Measurements from ENCODE around the gene MMD.

MMD gene

GRCh38 chr17:55420067-55420775 is 1.4 kb downstream of the MMD start:
- peak; percentile 59 to 77 (median 68) for DNase-seq

DNA sequence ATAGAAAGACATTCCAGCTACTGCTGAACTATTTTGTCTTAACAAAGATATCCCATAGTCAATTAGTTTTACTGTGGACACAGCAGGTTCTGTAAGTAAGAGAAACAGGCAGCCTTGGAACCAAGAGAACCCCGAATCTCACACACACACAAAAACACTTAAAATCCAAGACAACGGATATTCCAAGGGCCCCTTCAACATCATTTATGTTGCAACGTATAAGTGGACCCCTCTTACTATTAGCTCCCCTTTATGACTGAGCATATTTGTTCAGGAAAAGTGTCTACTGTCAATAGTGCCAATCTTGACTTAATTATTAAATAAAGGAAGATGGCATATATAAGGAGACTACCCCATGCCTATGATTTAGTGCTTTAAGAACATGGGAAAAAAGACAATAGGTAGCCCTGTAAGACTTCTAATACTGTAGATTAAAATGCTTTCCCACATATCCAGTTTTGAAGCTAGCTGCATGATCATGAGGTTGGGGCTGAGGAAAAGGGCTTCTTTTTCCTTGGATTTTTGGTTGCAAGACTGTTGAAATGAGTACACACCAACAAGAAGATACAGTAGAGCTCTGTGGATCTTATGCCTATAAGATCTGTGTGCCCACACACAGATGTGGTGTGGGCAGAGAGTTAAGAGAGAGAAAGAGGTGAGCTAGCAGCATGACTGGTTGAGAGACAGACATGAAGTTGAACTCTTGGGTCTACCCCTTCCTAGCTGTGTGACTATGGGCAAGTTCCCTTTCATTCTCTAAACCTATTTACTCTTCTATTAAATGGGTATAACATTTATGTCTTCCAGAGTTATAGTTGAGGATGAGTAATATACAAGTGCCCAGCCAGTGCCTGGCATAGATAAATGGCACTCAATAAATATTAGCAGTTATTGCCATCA is 3.0 kb downstream of the MMD start:
- peak in 1 of 4 experiments; percentile 16 for DNase-seq

GRCh38 chr17:55417411-55418268 is 4.0 kb downstream of the MMD start:
- no peak for DNase-seq

DNA sequence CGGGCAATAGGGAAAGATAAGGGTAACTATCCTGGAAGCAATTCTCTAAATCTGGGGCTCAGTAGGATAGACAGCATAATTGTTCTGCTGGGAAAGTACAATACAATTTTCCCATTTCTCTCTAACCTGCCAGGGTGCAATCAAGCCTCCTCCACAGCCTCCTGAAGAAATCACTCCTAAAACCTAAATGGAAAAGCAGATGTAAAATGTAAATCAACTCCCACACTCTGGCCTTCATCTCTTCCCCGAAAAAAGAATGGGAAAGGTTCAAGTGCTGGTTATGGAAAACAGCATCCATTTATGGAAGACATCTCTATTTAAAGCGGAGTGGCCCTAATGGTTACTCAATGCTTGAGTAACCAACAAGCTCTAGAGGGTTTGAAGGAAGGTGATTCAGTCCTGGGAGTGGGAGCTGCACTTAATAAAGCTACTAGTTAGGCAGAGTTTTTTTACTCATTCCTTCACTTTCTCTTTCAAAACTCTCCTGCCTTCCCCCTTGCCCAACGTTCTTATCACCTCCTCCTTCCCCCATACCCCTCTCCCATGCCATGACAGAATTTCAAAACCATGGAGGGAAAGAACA is 5.1 kb downstream of the MMD start:
- peak in 2 of 4 experiments; percentile 31 to 45 for DNase-seq

DNA sequence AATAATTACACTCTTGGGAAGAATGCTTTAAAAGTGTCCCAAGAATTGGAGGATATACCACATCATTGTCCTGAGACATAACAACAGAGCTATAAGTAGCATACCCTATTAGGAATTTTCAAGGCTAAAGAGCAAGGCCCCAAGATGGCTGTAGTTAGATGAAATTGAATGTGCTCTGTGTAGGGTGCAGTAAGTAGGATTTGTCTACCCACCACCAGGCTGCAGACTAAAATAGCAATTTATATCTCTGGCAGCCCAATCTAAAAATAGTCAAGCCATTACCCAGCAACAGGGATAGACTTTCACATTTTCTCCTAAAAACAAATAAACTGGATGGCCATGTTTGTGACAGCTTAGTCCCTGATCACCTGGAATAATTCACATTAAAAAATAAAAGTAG is 5.6 kb downstream of the MMD start:
- no peak for DNase-seq

GRCh38 chr17:55414983-55415382 is 6.7 kb downstream of the MMD start:
- DNase-seq, result no peak

DNA sequence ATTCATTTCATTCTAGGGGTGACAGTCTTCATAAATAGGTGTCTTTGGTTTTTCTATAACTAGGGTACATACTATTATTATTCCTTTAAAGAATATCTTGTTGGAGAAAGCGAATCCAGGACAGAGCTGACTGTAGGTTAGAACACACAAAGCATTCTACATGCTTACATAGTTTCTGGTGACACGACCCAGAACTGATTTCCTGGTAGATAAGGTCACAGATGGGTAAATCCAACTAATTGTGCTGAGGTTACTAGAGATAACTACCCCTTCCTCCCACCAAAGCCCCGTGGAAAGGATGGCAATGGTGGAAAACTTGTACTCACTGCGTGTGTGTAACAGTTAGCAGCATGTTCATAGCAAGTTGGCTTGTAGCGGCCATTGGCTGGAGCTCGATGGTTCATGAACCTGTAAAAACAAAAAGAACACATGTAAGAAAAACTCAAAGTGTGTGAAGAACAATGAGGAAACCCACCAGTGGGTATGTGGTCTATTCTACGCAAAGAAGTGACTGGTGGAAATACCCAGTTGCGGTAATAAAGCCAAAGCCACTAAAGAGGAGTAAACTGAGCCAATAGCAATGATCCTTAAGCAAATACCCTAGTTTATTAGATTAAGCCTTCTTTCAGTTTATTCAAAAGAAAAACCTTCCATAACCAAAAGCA is 7.7 kb downstream of the MMD start:
- no peak for DNase-seq

DNA sequence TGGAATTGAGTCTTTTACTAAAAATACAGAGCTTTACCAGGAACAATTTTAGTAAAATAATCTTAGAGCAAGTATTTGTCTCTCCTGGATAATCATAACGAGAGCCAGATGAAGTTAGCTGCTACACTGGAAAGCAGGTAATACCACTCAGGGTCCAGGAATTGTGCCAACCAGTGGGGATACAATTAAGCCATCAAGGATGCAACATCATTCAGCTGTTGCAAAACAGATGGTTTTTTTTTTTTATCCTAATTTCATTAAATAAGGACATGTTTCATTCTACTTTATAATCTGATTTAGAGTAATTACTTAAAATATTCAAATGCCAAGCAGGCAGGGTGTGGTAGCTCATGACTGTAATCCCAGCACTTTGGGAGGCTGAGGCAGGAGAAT is 10.2 kb downstream of the MMD start:
- no peak for DNase-seq

- no peak for DNase-seq
Observed at GRCh38 chr17:55410722-55411462, 10.7 kb downstream of the MMD start.

GRCh38 chr17:55409030-55409800 is 12.4 kb downstream of the MMD start:
- no peak for DNase-seq

- peak in 1 of 4 experiments; percentile 8 for DNase-seq
Observed at GRCh38 chr17:55407641-55408566, 13.7 kb downstream of the MMD start.

DNA sequence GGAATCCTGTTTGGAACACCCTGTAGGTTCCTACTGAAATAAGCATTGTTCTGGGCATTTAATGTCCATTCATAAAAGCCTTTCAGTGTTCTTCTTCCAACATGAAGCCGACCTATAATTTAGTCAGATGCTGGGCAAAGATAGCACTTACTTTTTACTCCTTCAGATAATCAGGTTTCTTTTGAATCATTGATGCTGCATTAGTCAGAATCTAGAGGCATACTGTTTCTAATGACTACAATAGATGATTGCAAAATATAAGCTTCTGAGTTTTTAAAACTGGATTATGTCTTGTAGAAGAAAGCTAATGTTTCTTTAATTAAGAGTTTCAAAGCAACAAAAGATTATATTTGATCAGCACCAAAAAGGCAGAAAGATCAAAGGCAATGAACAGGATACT is 16.0 kb downstream of the MMD start:
- no peak for DNase-seq

GRCh38 chr17:55404197-55404596 is 17.4 kb downstream of the MMD start:
- DNase-seq, result peak in 1 of 4 experiments; percentile 24

- no peak for DNase-seq
Observed at GRCh38 chr17:55402374-55402773, 19.3 kb downstream of the MMD start.

- no peak for DNase-seq
Observed at GRCh38 chr17:55398689-55399088, 22.9 kb downstream of the MMD start.

DNA sequence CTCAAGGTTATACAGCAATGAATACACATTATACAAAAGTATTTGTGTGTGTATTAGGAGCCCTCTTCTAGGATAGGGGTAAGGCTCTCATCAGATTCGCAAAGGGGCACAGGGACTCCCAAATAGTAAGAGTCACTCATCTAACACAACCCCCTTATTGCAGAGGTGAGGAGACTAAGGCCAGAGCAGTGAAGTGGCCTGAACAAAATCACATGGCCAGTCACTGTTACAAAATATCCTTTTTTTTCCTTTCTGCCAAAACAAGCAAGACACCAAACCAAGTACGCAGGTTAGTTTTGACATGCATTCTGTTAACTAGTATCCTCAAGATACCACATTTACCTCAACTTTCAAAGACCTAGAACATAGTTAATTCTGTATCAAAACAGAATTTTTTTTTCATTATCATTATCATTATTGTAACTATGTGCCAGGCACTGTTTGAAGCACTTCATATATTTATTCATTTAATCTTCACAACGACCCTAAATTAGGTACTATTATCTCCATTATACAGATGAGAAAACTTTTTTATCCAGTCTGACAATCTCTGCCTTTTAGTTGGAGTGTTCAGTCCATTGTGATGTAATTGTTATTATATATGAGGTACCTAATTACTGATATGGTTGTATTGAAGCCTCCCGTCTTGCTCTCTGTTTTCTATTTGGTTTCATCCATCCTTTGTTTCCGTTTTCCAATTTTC is 25.7 kb downstream of the MMD start:
- DNase-seq, result no peak

DNA sequence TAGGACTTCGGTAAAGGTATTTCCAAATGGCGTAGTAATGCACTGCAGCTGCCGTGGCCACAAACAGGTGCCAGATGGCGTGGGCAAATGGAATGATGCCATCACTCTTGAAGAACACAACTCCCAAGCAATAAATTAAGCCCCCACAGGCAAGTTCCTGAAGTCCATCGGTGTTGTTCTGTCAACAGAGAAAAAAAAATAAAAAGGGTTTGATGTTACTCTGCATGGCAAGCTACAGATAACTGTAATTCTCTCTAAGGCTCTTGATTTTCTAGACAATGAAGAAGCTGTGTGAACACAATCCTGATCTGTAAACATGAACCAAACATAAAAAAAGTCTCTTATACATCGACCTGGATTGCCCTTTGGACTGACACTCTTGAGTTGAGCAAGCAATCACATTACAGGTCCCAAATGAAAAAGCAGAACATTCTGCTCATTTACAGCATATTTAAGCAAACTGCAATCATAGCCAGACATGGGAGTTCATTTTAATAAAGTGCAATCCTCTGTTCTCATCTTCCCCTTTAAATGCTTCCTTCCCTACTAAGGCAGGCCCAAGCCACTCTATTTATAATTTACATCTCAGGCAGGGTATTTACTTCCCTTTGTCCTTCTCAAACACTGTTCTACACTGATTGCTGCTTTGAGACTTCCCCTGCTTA is 27.1 kb downstream of the MMD start:
- peak; percentile 68 to 91 (median 80) for DNase-seq
